H1 (cell line): ENCODE data around the gene SAMD14. TPM values are rescaled to one million over a fixed set of nuclear protein-coding genes. Genes with fewer than 3 reads are reported as not detected.

Experiments
- CTCF ChIA-PET: fragments of 300-600 bp; sonication (Branson Sonifier 250); formaldehyde crosslinking; loops from one replicate; lab custom pipeline; 2021; ENCODE audit not compliant: partially characterized antibody; lab: Charles Lee
- POLR2A ChIA-PET: fragments of 300-600 bp; sonication (Branson Sonifier 250); formaldehyde crosslinking; loops from one replicate; lab custom pipeline; 2021; ENCODE audit warnings: inconsistent platforms; ENCODE audit not compliant: partially characterized antibody; lab: Charles Lee
- DNase-seq, 2 experiments: peaks; one replicate each; pipeline versions ENCODE4 v3.0.0 to v3.0.0-alpha.2; 2010 to 2022; ENCODE audit warnings: low spot score in 2 of 2, low read depth in 1 of 2, mixed read lengths in 1 of 2
- FAIRE-seq: peaks from 2 replicates; lab custom pipeline; 2011; peaks lifted over from hg19 to GRCh38; lab: Jason Lieb, UNC
- H2AFZ ChIP-seq: 2 replicates; pipeline ENCODE4 v1.8.1; 2012; ENCODE audit warnings: low read length, inconsistent platforms
- H2AK5ac ChIP-seq: 2 replicates; pipeline ENCODE4 v1.6.1; 2013; ENCODE audit warnings: low read depth, low read length
- H2BK120ac ChIP-seq: replicated peaks from 2 replicates; pipeline ENCODE3; 2013; ENCODE audit warnings: low read depth, low read length, inconsistent platforms
- H2BK12ac ChIP-seq: 2 replicates; pipeline ENCODE4 v1.6.1; 2013; ENCODE audit warnings: low read depth, low read length
- H2BK15ac ChIP-seq: 2 replicates; pipeline ENCODE4 v1.6.1; 2013; ENCODE audit warnings: low read length
- H2BK20ac ChIP-seq: 2 replicates; pipeline ENCODE4 v1.6.1; 2013; ENCODE audit warnings: low read length
- H2BK5ac ChIP-seq: 2 replicates; pipeline ENCODE4 v1.6.1; 2013; ENCODE audit warnings: low read depth, low read length
- H3K14ac ChIP-seq: 2 replicates; pipeline ENCODE4 v1.6.1; 2013; ENCODE audit warnings: inconsistent platforms; ENCODE audit not compliant: insufficient read length
- H3K18ac ChIP-seq: 2 replicates; pipeline ENCODE4 v1.6.1; 2013; ENCODE audit warnings: low read length; ENCODE audit errors: extremely low read depth
- H3K23ac ChIP-seq: 2 replicates; pipeline ENCODE4 v1.6.1; 2013; ENCODE audit warnings: inconsistent platforms; ENCODE audit not compliant: insufficient read length
- H3K23me2 ChIP-seq: 2 replicates; pipeline ENCODE4 v1.6.1; 2013; ENCODE audit warnings: low read depth, low read length
- H3K27ac ChIP-seq: 2 replicates; pipeline ENCODE4 v1.6.1; 2011; ENCODE audit warnings: low read depth, low read length, inconsistent platforms
- H3K27me3 ChIP-seq, 4 experiments: replicated peaks in 1 of 4; 1 replicate in 1 of 4; 2 replicates in 3 of 4; pipeline versions ENCODE4 v1.6.1 to v1.8.1; 2011 to 2013; ENCODE audit warnings: low read length in 3 of 4, mild to moderate bottlenecking in 3 of 4, inconsistent platforms in 2 of 4, mixed read lengths in 2 of 4, moderate library complexity in 1 of 4; ENCODE audit not compliant: control insufficient read depth in 3 of 4, insufficient read depth in 3 of 4; ENCODE audit errors: extremely low read depth in 1 of 4
- H3K36me3 ChIP-seq, 4 experiments: 2 replicates each; pipeline versions ENCODE4 v1.6.1 to v1.8.1; 2011 to 2013; ENCODE audit warnings: mild to moderate bottlenecking in 4 of 4, low read length in 3 of 4, moderate library complexity in 2 of 4, control low read depth in 1 of 4, inconsistent platforms in 1 of 4; ENCODE audit not compliant: insufficient read depth in 4 of 4, control insufficient read depth in 2 of 4
- H3K4ac ChIP-seq: replicated peaks from 2 replicates; pipeline ENCODE3; 2013; ENCODE audit warnings: low read length, low read depth, mixed read lengths, inconsistent platforms; ENCODE audit not compliant: insufficient read length
- H3K4me1 ChIP-seq, 4 experiments: replicated peaks in 1 of 4; 1 replicate in 1 of 4; 2 replicates in 3 of 4; pipeline versions ENCODE4 v1.6.1 to v1.8.1; 2011 to 2013; ENCODE audit warnings: low read length in 3 of 4, inconsistent platforms in 2 of 4, mixed read lengths in 1 of 4; ENCODE audit not compliant: insufficient read depth in 4 of 4, control insufficient read depth in 3 of 4
- H3K4me2 ChIP-seq, 2 experiments: 2 replicates each; pipeline versions ENCODE4 v1.6.1 to v1.8.1; 2011 to 2013; ENCODE audit warnings: low read depth in 2 of 2, low read length in 2 of 2, control low read depth in 1 of 2, inconsistent platforms in 1 of 2, mild to moderate bottlenecking in 1 of 2; ENCODE audit not compliant: insufficient read depth in 1 of 2
- H3K4me3 ChIP-seq, 4 experiments: fragments of 200-600, 300-600 bp in 1 of 4; sonication (generic), shearing (Covaris generic), sonication (Bioruptor Twin) in 1 of 4; 2 replicates each; pipeline versions ENCODE4 v1.5.1 to v1.8.1; 2011 to 2016; ENCODE audit warnings: low read length in 4 of 4, low read depth in 3 of 4, control low read depth in 2 of 4, inconsistent platforms in 2 of 4, mild to moderate bottlenecking in 2 of 4, mixed read lengths in 1 of 4, moderate library complexity in 1 of 4; ENCODE audit not compliant: insufficient read depth in 2 of 4; ENCODE audit errors: extremely low read depth in 1 of 4
- H3K56ac ChIP-seq: replicated peaks from 2 replicates; pipeline ENCODE3; 2013; ENCODE audit warnings: low read depth, mild to moderate bottlenecking, mixed read lengths, low read length, inconsistent platforms; ENCODE audit not compliant: insufficient read length
- H3K79me1 ChIP-seq: 2 replicates; pipeline ENCODE4 v1.6.1; 2013; ENCODE audit warnings: low read depth, low read length, control low read depth
- H3K79me2 ChIP-seq, 2 experiments: 2 replicates each; pipeline versions ENCODE4 v1.6.1 to v1.8.1; 2012 to 2013; ENCODE audit warnings: low read length in 2 of 2, mild to moderate bottlenecking in 2 of 2, inconsistent platforms in 1 of 2; ENCODE audit not compliant: insufficient read depth in 2 of 2, control insufficient read depth in 1 of 2
- H3K9ac ChIP-seq, 4 experiments: replicated peaks in 1 of 4; 1 replicate in 1 of 4; 2 replicates in 3 of 4; pipeline versions ENCODE4 v1.6.1 to v1.8.1; 2011 to 2013; ENCODE audit warnings: low read depth in 3 of 4, low read length in 3 of 4, control low read depth in 2 of 4, mild to moderate bottlenecking in 2 of 4, moderate library complexity in 2 of 4, inconsistent platforms in 1 of 4; ENCODE audit errors: extremely low read depth in 1 of 4
- H3K9me3 ChIP-seq, 2 experiments: 2 replicates each; pipeline versions ENCODE4 v1.6.1 to v1.8.1; 2012 to 2013; ENCODE audit warnings: mild to moderate bottlenecking in 2 of 2, moderate library complexity in 2 of 2, control low read depth in 1 of 2, inconsistent platforms in 1 of 2, low read depth in 1 of 2, low read length in 1 of 2, mixed read lengths in 1 of 2; ENCODE audit not compliant: insufficient read depth in 2 of 2
- H4K20me1 ChIP-seq, 2 experiments: replicated peaks in 1 of 2; 2 replicates each; pipeline versions ENCODE3 to v1.8.1; 2011 to 2013; ENCODE audit warnings: inconsistent platforms in 2 of 2, low read length in 2 of 2, mild to moderate bottlenecking in 1 of 2; ENCODE audit not compliant: insufficient read depth in 2 of 2, control insufficient read depth in 1 of 2
- H4K5ac ChIP-seq: 2 replicates; pipeline ENCODE4 v1.6.1; 2013; ENCODE audit warnings: low read length, low read depth, mixed read lengths, inconsistent platforms; ENCODE audit not compliant: insufficient read length
- H4K8ac ChIP-seq: 2 replicates; pipeline ENCODE4 v1.8.0; 2013; ENCODE audit warnings: mild to moderate bottlenecking, moderate library complexity, low read length, inconsistent platforms; ENCODE audit not compliant: insufficient read depth; ENCODE audit errors: extremely low read depth
- H4K91ac ChIP-seq: replicated peaks from 2 replicates; pipeline ENCODE3; 2013; ENCODE audit warnings: low read length, mixed read lengths, inconsistent platforms; ENCODE audit not compliant: insufficient read length
- EGR1 ChIP-seq: IDR thresholded peaks from 2 replicates; pipeline ENCODE4 v1.6.1; 2011; ENCODE audit warnings: low read depth, low read length, borderline replicate concordance
- EZH2 ChIP-seq: fragments of 200-600 bp; sonication (generic); IDR thresholded peaks from 2 replicates; pipeline ENCODE4 v1.7.1; 2012; ENCODE audit warnings: low read depth, mild to moderate bottlenecking, moderate library complexity, low read length, inconsistent platforms; ENCODE audit not compliant: severe bottlenecking
- HDAC2 ChIP-seq, 2 experiments: fragments of 300-600 bp in 1 of 2; sonication (generic) in 1 of 2; IDR thresholded peaks; 2 replicates each; pipeline ENCODE4 v1.6.1; 2011 to 2012; ENCODE audit warnings: low read depth in 2 of 2, low read length in 2 of 2, mild to moderate bottlenecking in 2 of 2, moderate library complexity in 2 of 2, borderline replicate concordance in 1 of 2, inconsistent platforms in 1 of 2
- HDAC6 ChIP-seq: IDR thresholded peaks from one replicate; pipeline ENCODE4 v1.7.1; 2012; ENCODE audit warnings: low read depth, mild to moderate bottlenecking, inconsistent platforms, low read length, moderate library complexity
- KDM4A ChIP-seq: IDR thresholded peaks from one replicate; pipeline ENCODE4 v1.7.1; 2012; ENCODE audit warnings: low read depth, mild to moderate bottlenecking, moderate library complexity, low read length, inconsistent platforms; ENCODE audit not compliant: severe bottlenecking
- KDM5A ChIP-seq: fragments of 200-600 bp; IDR thresholded peaks from 2 replicates; pipeline ENCODE4 v1.7.1; 2012; ENCODE audit warnings: mild to moderate bottlenecking, low read length, inconsistent platforms, mixed read lengths
- MAFK ChIP-seq: IDR thresholded peaks from 2 replicates; pipeline ENCODE4 v1.6.1; 2012; ENCODE audit warnings: low read depth, mild to moderate bottlenecking, improper control_type of control experiment, low read length
- NRF1 ChIP-seq: IDR thresholded peaks from 2 replicates; pipeline ENCODE4 v1.6.1; 2011; ENCODE audit warnings: mild to moderate bottlenecking, low read depth, low read length, improper control_type of control experiment
- RAD21 ChIP-seq, 2 experiments: IDR thresholded peaks in 1 of 2; conservative IDR thresholded peaks in 1 of 2; 2 replicates each; pipeline ENCODE4 v1.6.1; 2011; ENCODE audit warnings: low read depth in 2 of 2, low read length in 2 of 2, improper control_type of control experiment in 1 of 2, inconsistent platforms in 1 of 2, mild to moderate bottlenecking in 1 of 2, moderate library complexity in 1 of 2
- SIRT6 ChIP-seq: IDR thresholded peaks from one replicate; pipeline ENCODE4 v1.7.1; 2012; ENCODE audit warnings: low read length, inconsistent platforms
- SP2 ChIP-seq: IDR thresholded peaks from 2 replicates; pipeline ENCODE4 v1.6.1; 2012; ENCODE audit warnings: mild to moderate bottlenecking, low read length, inconsistent platforms
- SP4 ChIP-seq: IDR thresholded peaks from 2 replicates; pipeline ENCODE4 v1.6.1; 2012; ENCODE audit warnings: low read length, inconsistent platforms
- SUZ12 ChIP-seq: fragments of 200-600 bp; sonication (generic); IDR thresholded peaks from 2 replicates; pipeline ENCODE4 v1.6.1; 2012; ENCODE audit warnings: mild to moderate bottlenecking, inconsistent platforms, low read length, moderate library complexity, mixed read lengths
- WGBS, 2 experiments: shearing (Covaris generic) in 1 of 2; methylation state at CpG; one replicate each; pipeline versions ENCODE4 v1.1.6 to v1.1.7; 2013 to 2015; ENCODE audit warnings: low lambda C conversion rate in 2 of 2, mixed read lengths in 2 of 2, inconsistent platforms in 1 of 2, low coverage in 1 of 2, missing lambda C conversion rate in 1 of 2; ENCODE audit not compliant: insufficient replicate concordance in 2 of 2, insufficient coverage in 1 of 2, insufficient read length in 1 of 2; ENCODE audit errors: extremely low coverage in 1 of 2, missing lambda C conversion rate in 1 of 2; 5-methylcytosine and 5-hydroxymethylcytosine counted together
- polyA plus RNA-seq, 7 experiments: library from polyadenylated mRNA; depleted of rRNA in 3 of 7; stranded (reverse) in 5 of 7; unstranded in 2 of 7; fragments of >200 nt in 5 of 7; fragments of 200-250 nt in 2 of 7; gene quantifications; 1 replicate in 5 of 7; 2 replicates in 1 of 7; 4 replicates in 1 of 7; pipeline versions ENCODE4 v1.2.1 to v1.2.3, GENCODE V29; 2011 to 2013; ENCODE audit warnings: missing spikeins in 2 of 7, mixed read lengths in 2 of 7
- total RNA-seq: library from RNA; stranded (reverse); fragmentation: NEBNext Ultra II Directional; extraction: Animal tissue kit (Norgen Biotek cat#: 25700); gene quantifications from 2 replicates; pipeline ENCODE4 v1.2.1, GENCODE V29; 2021

SAMD14 gene
- total and polyA plus RNA-seq, 2 of the 8 experiments (the other 6 are each of a cell fraction or from before 2014, with no cell fraction given): 5.7 to 5.8 TPM

- peak overlapping the region; percentile 15; the same call in 1 of the 2 replicates for H4K8ac ChIP-seq
- H3K79me2 ChIP-seq: peaks cover 0 to under 1% of the 10 kb centered on the region in 2 experiments; a peak in 1 of 4 replicates
- no peak overlapping the region; the same call in 1 of the 2 replicates for H2BK20ac ChIP-seq
- no peaks in the 10 kb centered on the region; a peak in 1 of 7 replicates for H3K27me3 ChIP-seq
- no peak overlapping the region for H2AFZ ChIP-seq
- H3K4ac ChIP-seq: no peak overlapping the region
- peak overlapping the region; percentile 72; the same call in 1 of the 2 replicates for H2BK15ac ChIP-seq
- H3K23ac ChIP-seq: no peak overlapping the region
- no peaks in the 10 kb centered on the region for H3K9me3 ChIP-seq
- no peak for FAIRE-seq
- CTCF ChIA-PET: interaction anchor here (0.6 to 15.7 kb wide), 10 partner anchors 9 to 264 kb away, joined by 3 to 412 read pairs (median 4); no protein-coding TSS in a partner anchor
- no peak overlapping the region for H2AK5ac ChIP-seq
- H2BK12ac ChIP-seq: 0 out of 2 replicates have a peak overlapping the region, but pooled peaks have one; percentile 43
- no peak overlapping the region; the same call in 1 of the 2 replicates for H2BK5ac ChIP-seq
- no peak overlapping the region for H3K27ac ChIP-seq
- H3K9ac ChIP-seq: no peak overlapping the region; a peak in 1 of 7 replicates
- H3K56ac ChIP-seq: no peak overlapping the region
- H3K23me2 ChIP-seq: peaks cover 5% of the 10 kb centered on the region; the same call in 1 of the 2 replicates
- peaks cover 0 to 9% (median 0%) of the 10 kb centered on the region in 4 experiments; a peak in 1 of 8 replicates for H3K36me3 ChIP-seq
- no peak overlapping the region for H4K5ac ChIP-seq
- no peak overlapping the region for H3K14ac ChIP-seq
- no peak overlapping the region; the same call in 1 of the 2 replicates for H3K18ac ChIP-seq
- H4K20me1 ChIP-seq: peaks cover 0 to 2% of the 10 kb centered on the region in 2 experiments
- peak overlapping the region in 2 of 4 experiments; percentile 15 to 16; a peak in 3 of 8 replicates for H3K4me3 ChIP-seq
- WGBS, 2 experiments: 55% methylated on average over 15 of the region's 15 CpGs; no CpG with 5 or more reads in 1 of the 2 experiments
- peak overlapping the region; percentile 29 for H4K91ac ChIP-seq
- POLR2A ChIA-PET: interaction anchor here (1.7 kb wide), 1 partner anchor 10 kb away, joined by 6 read pairs; no protein-coding TSS in a partner anchor
- no peak for DNase-seq
- peak overlapping the region; percentile 43 to 56; a peak in 3 of 4 replicates for H3K4me2 ChIP-seq
- peaks cover 0 to 25% (median 15%) of the 10 kb centered on the region in 4 experiments; a peak in 6 of 7 replicates for H3K4me1 ChIP-seq
- no peak overlapping the region for H2BK120ac ChIP-seq
- H3K79me1 ChIP-seq: peaks cover 3% of the 10 kb centered on the region
- TF ChIP-seq MAFK (no peak), KDM5A (no peak), SP2 (no peak), SP4 (no peak), RAD21 (IDR thresholded peaks at IDR 0.05 in 1 of 2, conservative IDR thresholded peaks at IDR 0.05 in 1 of 2; ENCODE audit: low read depth in 2 of 2, low read length in 2 of 2) (no peak), EZH2 (no peak), EGR1 (no peak), KDM4A (no peak), HDAC2 (IDR thresholded peaks at IDR 0.05; ENCODE audit: borderline replicate concordance in 1 of 2, low read depth in 2 of 2, low read length in 2 of 2) (no peak), SIRT6 (no peak), HDAC6 (no peak), SUZ12 (no peak), NRF1 (no peak)
These were observed 29.0 kb downstream of the SAMD14 start for GRCh38 chr17:50100921-50101345.
